Hypothalamus (tissue), 51 donors: ENCODE results near the gene DAB1.

Experiments
- DNase-seq, 51 donors: peaks; one replicate each; lab custom pipeline; 2025; lab: John Stamatoyannopoulos, UW

Gene DAB1

GRCh38 chr1:57190898-57191297 is 233.0 kb downstream of the DAB1 start:
- no peak for DNase-seq

- DNase-seq: no peak
Measured at GRCh38 chr1:57188168-57188567, 235.7 kb downstream of the DAB1 start.

GRCh38 chr1:57186455-57186854 is 237.4 kb downstream of the DAB1 start:
- no peak for DNase-seq

- no peak for DNase-seq
Measured at GRCh38 chr1:57179001-57179400, 244.9 kb downstream of the DAB1 start.

GRCh38 chr1:57175506-57175905 is 248.4 kb downstream of the DAB1 start:
- no peak for DNase-seq

GRCh38 chr1:57172040-57172439 is 251.8 kb downstream of the DAB1 start:
- DNase-seq: no peak

GRCh38 chr1:57167997-57168396 is 255.9 kb downstream of the DAB1 start:
- DNase-seq: no peak

GRCh38 chr1:57165546-57165945 is 258.3 kb downstream of the DAB1 start:
- no peak for DNase-seq

- DNase-seq: no peak
Measured at GRCh38 chr1:57164584-57164983, 259.3 kb downstream of the DAB1 start.

GRCh38 chr1:57163789-57164188 is 260.1 kb downstream of the DAB1 start:
- DNase-seq: no peak

- peak in 4 of 51 donors; percentile 1 to 64 (median 17) for DNase-seq
Measured at GRCh38 chr1:57163325-57163724, 260.5 kb downstream of the DAB1 start.

- peak in 36 of 51 donors; percentile 1 to 66 (median 18) for DNase-seq
Measured at GRCh38 chr1:57162607-57163261, 261.1 kb downstream of the DAB1 start.

GRCh38 chr1:57160594-57160993 is 263.3 kb downstream of the DAB1 start:
- DNase-seq: no peak

- DNase-seq: no peak
Measured at GRCh38 chr1:57158604-57158998, 265.3 kb downstream of the DAB1 start.

- DNase-seq: no peak
Measured at GRCh38 chr1:57157818-57158603, 265.8 kb downstream of the DAB1 start.

GRCh38 chr1:57156907-57157306 is 267.0 kb downstream of the DAB1 start:
- DNase-seq: no peak

GRCh38 chr1:57146100-57146499 is 277.8 kb downstream of the DAB1 start:
- no peak for DNase-seq

- no peak for DNase-seq
Measured at GRCh38 chr1:57142999-57143398, 280.9 kb downstream of the DAB1 start.

GRCh38 chr1:57142169-57142568 is 281.7 kb downstream of the DAB1 start:
- no peak for DNase-seq

- DNase-seq: no peak
Measured at GRCh38 chr1:57138432-57139078, 285.3 kb downstream of the DAB1 start.

GRCh38 chr1:57137980-57138379 is 285.9 kb downstream of the DAB1 start:
- no peak for DNase-seq

- DNase-seq: no peak
Measured at GRCh38 chr1:57134803-57135202, 289.1 kb downstream of the DAB1 start.
